A375 (cell line): ENCODE results near the gene RBM42. TPM values are rescaled to one million over a fixed set of nuclear protein-coding genes. Genes with fewer than 3 reads are reported as not detected.

Experiments used
- total RNA-seq: library from RNA; depleted of rRNA; stranded (reverse); fragments of >200 nt; shearing (Covaris generic); gene quantifications from 2 replicates; pipeline ENCODE4 v1.2.3, GENCODE V29; 2014; rRNA removed

Gene RBM42
- 86.8 and 95.1 TPM in 2 replicates for total RNA-seq

GRCh38 chr19:35628565-35629331 lies at the start of gene RBM42:
TSS of gene RBM42 (plus strand) at chr19:35629036. CDS start at chr19:35629154, 118 bp downstream.

GRCh38 chr19:35585848-35586247 lies 43.0 kb upstream of the RBM42 start, which contains the start of gene PMIS2:
TSS of gene PMIS2 (plus strand) at chr19:35586173. CDS start at chr19:35586260, 87 bp downstream.

GRCh38 chr19:35612559-35613321 lies 16.1 kb upstream of the RBM42 start, which contains the start of gene HAUS5:
TSS of gene HAUS5 (plus strand) at chr19:35612735. CDS start at chr19:35612795, 60 bp downstream.

GRCh38 chr19:35641515-35642151 lies 12.8 kb downstream of the RBM42 start, which contains the start of gene ETV2:
TSS of gene ETV2 (plus strand) at chr19:35641745. CDS start at chr19:35642461, 716 bp downstream.

GRCh38 chr19:35648017-35648961 lies 19.5 kb downstream of the RBM42 start, which contains the start of gene COX6B1:
TSS of gene COX6B1 (plus strand) at chr19:35648323. CDS start at chr19:35651244, 2,921 bp downstream.

GRCh38 chr19:35666251-35666913 lies 37.5 kb downstream of the RBM42 start, which contains the start of gene UPK1A:
TSS of gene UPK1A (plus strand) at chr19:35666517. CDS start at chr19:35666813, 296 bp downstream.

Other genes with a start within 250 kb of the RBM42 start
- not detected in 2 replicates for gene FFAR2, start 180.8 kb upstream of the RBM42 start, total RNA-seq
- gene KRTDAP, start 138.6 kb upstream of the RBM42 start, total RNA-seq, result not detected in 2 replicates
- gene DMKN, start 115.4 kb upstream of the RBM42 start, total RNA-seq, result 16.5 and 24.2 TPM in 2 replicates
- 0.05 TPM in 1 of 2 replicates, not detected in the other for gene SBSN, start 100.7 kb upstream of the RBM42 start, total RNA-seq
- gene GAPDHS, start 95.6 kb upstream of the RBM42 start, total RNA-seq, result not detected in 2 replicates
- gene TMEM147, start 83.4 kb upstream of the RBM42 start, total RNA-seq, result 126 and 129 TPM in 2 replicates
- not detected in 2 replicates for gene ATP4A, start 65.4 kb upstream of the RBM42 start, total RNA-seq
- gene PMIS2, start 42.9 kb upstream of the RBM42 start, total RNA-seq, result not detected in 2 replicates
- 45.8 and 47.4 TPM in 2 replicates for gene HAUS5, start 16.3 kb upstream of the RBM42 start, total RNA-seq
- 0.88 and 1.1 TPM in 2 replicates for gene ETV2, start 12.7 kb downstream of the RBM42 start, total RNA-seq
- 327 and 328 TPM in 2 replicates for gene COX6B1, start 19.3 kb downstream of the RBM42 start, total RNA-seq
- not detected in 2 replicates for gene UPK1A, start 37.5 kb downstream of the RBM42 start, total RNA-seq
- not detected in 2 replicates for gene ZBTB32, start 75.5 kb downstream of the RBM42 start, total RNA-seq
- gene KMT2B, start 89.0 kb downstream of the RBM42 start, total RNA-seq, result 14.4 and 20.0 TPM in 2 replicates
- 3.6 and 6.8 TPM in 2 replicates for gene IGFLR1, start 113.4 kb downstream of the RBM42 start, total RNA-seq
- gene U2AF1L4, start 116.4 kb downstream of the RBM42 start, total RNA-seq, result 22.6 and 23.4 TPM in 2 replicates
- gene PSENEN, start 116.6 kb downstream of the RBM42 start, total RNA-seq, result 35.6 and 40.4 TPM in 2 replicates
- gene LIN37, start 119.5 kb downstream of the RBM42 start, total RNA-seq, result 7.4 and 12.7 TPM in 2 replicates
- 0.40 TPM in 1 of 2 replicates, not detected in the other for gene HSPB6, start 128.0 kb downstream of the RBM42 start, total RNA-seq
- 9.5 and 10.8 TPM in 2 replicates for gene PROSER3, start 129.1 kb downstream of the RBM42 start, total RNA-seq
- 3.3 and 9.8 TPM in 2 replicates for gene ARHGAP33, start 146.5 kb downstream of the RBM42 start, total RNA-seq
- gene PRODH2, start 183.8 kb downstream of the RBM42 start, total RNA-seq, result not detected in 2 replicates
- gene NPHS1, start 223.5 kb downstream of the RBM42 start, total RNA-seq, result not detected in 2 replicates
- gene KIRREL2, start 227.9 kb downstream of the RBM42 start, total RNA-seq, result 0.08 TPM in 1 of 2 replicates, not detected in the other
- gene APLP1, start 239.5 kb downstream of the RBM42 start, total RNA-seq, result 5.3 and 7.0 TPM in 2 replicates